Fibroblast of gingiva (primary cell): ENCODE data around the gene DENND4C.
"Not testable (repeated sequence)": the region's sequence is repeated elsewhere in the genome, so short reads cannot be mapped to it uniquely, and the experiment has no call there.

ENCODE experiments used
- DNase-seq: peaks from one replicate; pipeline ENCODE4 v3.0.0-alpha.2; 2011; ENCODE audit warnings: low read depth

Gene DENND4C

DNA sequence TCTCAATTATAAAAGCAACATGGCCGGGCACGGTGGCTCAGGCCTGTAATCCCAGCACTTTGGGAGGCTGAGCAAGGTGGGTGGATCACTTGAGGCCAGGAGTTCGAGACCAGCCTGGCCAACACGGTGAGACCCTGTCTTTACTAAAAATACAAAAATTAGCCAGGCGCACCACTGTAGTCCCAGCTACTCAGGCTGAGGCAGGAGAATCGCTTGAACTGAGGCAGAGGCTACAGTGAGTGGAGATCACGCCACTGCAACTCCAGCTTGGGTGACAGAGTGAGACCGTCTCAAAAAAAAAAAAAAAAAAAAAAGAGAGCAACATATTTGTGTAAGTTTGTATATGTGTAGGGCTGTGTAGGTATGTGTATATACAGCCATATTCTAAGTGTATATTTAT is 142.1 kb downstream of the DENND4C start:
- DNase-seq = no peak

- DNase-seq = peak; percentile 21
Observed at GRCh38 chr9:19373527-19373926, 143.0 kb downstream of the DENND4C start.

GRCh38 chr9:19375538-19375937 is 145.0 kb downstream of the DENND4C start:
- DNase-seq = no peak

DNA sequence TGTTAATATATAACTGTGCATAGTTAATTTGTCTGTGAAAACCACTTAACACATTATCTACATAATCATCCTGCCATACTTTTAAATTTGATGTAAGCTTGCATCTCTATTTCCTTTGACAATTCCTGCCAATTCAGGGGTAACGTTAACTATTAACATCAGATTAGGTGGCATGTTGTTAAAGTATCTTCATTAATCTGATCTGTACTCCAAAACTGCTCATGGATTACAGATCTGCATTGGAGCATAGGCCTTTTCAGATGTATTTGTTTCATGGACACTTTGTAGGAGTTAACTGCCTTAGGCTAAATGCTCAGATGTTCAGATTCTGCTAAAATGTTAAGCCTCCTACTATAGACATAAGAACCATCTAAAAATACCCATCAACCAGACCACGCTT is 146.4 kb downstream of the DENND4C start:
- DNase-seq = no peak

- DNase-seq = no peak
Observed at GRCh38 chr9:19378164-19378563, 147.7 kb downstream of the DENND4C start.

DNA sequence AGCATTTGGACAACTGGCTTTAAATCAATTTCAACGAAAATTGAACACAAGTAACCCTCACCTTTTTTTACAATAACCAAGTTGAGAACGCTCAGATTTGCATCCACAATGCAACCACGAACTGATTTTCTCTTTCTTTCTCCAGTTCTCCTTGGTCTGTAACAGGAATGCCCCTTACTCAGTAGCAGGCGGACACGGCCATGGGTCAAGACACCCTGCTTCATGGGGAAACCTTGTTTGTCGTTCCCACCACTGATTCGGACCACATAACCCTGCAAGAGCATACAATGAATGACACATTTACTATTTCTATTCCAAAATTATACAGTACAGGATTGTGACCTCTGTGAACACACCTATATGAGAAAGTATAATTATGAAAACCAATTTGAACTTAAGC is 148.2 kb downstream of the DENND4C start:
- DNase-seq = no peak

- DNase-seq = no peak
Observed at GRCh38 chr9:19379283-19379682, 148.8 kb downstream of the DENND4C start.

- DNase-seq = no peak
Observed at GRCh38 chr9:19379697-19380046, 149.2 kb downstream of the DENND4C start.

DNA sequence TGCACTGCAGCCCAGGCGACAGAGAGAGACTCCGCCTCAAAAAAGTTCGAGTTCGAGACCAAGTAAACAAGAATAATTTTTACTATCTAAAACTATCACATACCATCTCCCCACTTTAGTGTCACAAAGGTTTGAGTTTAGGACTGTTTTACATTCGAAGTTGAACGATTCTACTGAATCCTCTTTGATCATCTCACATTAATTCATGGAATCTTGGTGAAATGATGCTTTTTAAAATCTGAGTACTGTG is 150.3 kb downstream of the DENND4C start:
- DNase-seq = no peak

- no peak for DNase-seq
Observed at GRCh38 chr9:19381656-19382055, 151.2 kb downstream of the DENND4C start.

- not testable (repeated sequence) for DNase-seq
Observed at GRCh38 chr9:19385212-19385611, 154.7 kb downstream of the DENND4C start.

DNA sequence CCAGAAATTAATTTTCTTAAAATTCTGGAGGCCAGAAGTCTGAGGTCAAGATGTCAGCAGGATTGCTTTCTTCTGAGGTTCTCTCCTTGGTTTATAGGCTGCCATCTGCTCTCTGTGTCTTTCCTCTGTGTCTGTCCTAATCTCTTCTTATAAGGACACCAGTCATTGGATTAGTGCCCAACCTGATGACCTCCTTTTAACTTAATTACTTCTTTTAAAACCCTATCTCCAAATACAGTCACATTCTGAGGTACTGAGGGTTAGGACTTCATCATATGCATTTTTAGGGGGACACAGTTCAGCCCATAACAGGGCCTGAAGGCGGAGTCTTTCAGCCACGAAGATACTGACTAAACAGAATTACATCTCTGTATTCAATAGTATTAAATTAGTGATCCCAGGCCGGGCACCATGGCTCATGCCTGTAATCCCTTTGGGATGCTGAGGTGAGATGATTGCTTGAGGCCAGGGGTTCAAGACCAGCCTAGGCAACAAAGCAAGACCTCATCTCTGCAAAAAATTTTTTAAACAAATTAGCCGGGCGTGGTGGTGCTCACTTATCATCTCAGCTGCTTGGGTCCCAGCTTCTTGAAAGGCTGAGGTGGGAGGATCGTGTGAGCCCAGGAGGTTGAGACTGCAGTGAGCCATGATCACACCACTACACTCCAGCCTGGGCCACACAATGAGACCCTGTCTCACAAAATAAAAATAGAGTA is 155.5 kb downstream of the DENND4C start:
- no peak for DNase-seq

- no peak for DNase-seq
Observed at GRCh38 chr9:19386502-19387044, 156.1 kb downstream of the DENND4C start.

- DNase-seq = no peak
Observed at GRCh38 chr9:19387317-19387716, 156.8 kb downstream of the DENND4C start.

GRCh38 chr9:19389539-19389938 is 159.0 kb downstream of the DENND4C start:
- DNase-seq = not testable (repeated sequence)

GRCh38 chr9:19397845-19398244 is 167.4 kb downstream of the DENND4C start:
- DNase-seq = no peak

- not testable (repeated sequence) for DNase-seq
Observed at GRCh38 chr9:19403231-19403630, 172.7 kb downstream of the DENND4C start.

DNA sequence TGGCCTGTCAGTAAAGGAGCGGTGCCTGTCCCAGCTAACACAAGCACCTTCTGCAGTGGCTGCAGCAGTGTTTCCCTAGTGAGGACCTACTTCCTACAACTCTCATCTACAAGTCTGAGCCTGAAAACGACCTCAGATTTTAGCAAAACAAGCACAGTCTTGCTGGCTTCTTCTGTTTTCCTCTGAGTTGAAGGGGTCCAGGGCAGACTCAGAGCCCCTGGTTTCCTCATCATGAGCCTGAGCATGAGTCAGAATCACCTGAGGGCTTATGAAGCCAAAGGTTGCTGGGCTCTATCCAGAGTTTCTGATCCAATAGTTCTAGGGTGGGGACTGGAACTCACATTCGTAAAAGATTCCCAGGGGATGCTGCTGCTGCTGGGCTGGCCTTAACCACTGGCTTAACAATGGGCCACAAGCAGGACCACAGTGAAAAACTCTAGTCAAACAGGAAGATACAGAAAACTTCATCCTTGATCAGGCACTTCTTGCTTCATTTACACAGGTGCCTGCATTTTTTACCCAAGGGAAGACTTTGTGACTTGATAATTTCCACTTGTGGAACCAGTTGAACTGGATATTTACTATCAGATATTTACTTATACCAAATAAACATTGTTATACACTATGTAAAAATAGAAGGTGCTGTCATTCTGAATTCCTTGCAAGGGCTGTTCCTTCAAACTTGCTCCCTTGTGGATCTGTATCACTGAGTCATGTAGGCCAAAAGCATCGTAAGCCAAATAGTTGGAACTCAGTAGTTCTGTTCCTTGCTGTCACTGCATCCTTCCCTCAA is 174.0 kb downstream of the DENND4C start:
- no peak for DNase-seq

DNA sequence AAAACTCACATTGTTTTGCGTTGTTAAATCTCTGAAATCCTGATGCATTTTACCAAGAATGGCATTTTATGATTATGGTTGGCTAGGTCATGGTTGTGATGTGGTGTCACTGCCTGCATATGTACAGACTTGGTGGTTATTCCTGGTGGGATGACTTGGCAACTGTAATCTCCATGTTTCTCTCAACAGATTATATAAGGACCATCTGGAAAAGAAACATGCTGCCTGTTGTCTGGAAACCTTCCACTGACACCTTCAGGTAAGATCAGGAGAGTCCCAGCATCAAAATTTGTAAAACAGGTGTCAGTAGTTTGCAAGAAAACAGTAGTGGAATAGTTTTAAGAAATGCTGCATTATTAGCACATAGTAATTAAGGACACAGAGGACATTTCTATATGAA is 175.3 kb downstream of the DENND4C start:
- no peak for DNase-seq

DNA sequence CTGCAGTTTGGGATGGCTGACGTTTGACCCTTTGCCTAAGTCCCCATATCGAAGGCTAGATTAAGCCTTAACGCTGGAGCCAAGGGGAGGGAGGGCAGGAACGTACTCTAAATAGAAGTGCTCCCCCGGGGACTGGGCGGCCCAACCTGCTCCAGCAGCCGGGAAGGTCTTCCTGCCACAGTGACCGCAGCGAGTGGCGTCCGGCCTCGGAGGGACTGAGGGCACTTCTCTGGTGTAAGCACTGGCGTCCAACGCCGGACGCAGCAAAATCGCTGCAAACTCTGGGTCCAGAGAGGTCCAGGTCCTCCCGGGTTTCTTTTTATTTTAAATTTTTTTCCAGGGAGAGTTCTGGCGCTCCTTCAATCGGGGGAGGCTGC is 177.8 kb downstream of the DENND4C start:
- no peak for DNase-seq

DNA sequence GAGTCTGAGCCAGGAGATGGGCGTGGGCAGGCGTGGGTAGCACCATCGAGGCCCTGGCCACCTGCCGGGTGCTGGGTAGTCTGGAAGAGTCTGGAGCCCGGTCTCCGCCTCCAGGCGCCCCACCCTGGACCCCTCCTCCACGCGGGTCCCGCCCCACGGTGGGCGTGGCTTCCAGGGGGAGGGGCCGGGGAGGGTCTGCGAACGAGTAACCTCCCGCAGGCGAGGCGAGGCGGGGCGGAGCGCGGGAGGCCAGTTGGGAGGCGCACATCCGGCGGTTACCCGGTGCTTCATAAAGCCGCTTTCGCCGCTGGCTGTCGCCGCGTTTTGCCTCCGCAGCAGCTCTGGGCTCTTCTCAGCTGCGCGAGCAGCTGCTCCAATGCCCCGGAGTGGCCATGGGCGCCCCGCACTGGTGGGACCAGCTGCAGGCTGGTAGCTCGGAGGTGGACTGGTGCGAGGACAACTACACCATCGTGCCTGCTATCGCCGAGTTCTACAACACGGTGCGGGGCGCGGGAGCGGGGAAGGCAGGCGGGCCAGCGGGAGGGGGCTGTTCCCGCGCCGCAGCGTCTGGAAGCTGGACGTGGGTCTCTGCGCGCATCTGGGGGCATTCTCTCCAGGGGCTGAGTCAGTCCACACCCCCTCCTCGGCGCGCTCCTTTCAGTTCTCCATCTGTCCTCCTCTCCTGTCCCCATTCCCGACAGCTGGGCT is 178.4 kb downstream of the DENND4C start, which contains the start of gene ACER2:
ACER2 (plus strand) TSS at position 317 of the 708 bp plus-strand sequence; CDS start at position 393, 76 bp downstream.
- peak; percentile 86 for DNase-seq

GRCh38 chr9:19409401-19410194 is 179.1 kb downstream of the DENND4C start:
- DNase-seq = no peak
